HG02678 (cell line): ENCODE results near the gene FES.
"Not testable (repeated sequence)": the region's sequence is repeated elsewhere in the genome, so short reads cannot be mapped to it uniquely, and the experiment has no call there.

Experiments
- ATAC-seq: cut with Tn5 transposase; IDR thresholded peaks from one replicate; pipeline ENCODE4 v1.9.1; 2021; ENCODE audit warnings: mild to moderate bottlenecking, moderate library complexity; ENCODE audit not compliant: unreplicated experiment

The FES gene

GRCh38 chr15:90883976-90884718, at the start of gene FES:
Gene FES, plus strand, starts transcription at chr15:90884504. Its CDS starts 542 bp downstream, at chr15:90885046.
- no peak for ATAC-seq

- ATAC-seq: no peak
Observed at GRCh38 chr15:90834626-90835025, 49.7 kb upstream of the FES start.

- no peak for ATAC-seq
Observed at GRCh38 chr15:90836296-90836871, 47.9 kb upstream of the FES start.

GRCh38 chr15:90837094-90837493, 47.2 kb upstream of the FES start:
- no peak for ATAC-seq

GRCh38 chr15:90838139-90838538, 46.2 kb upstream of the FES start:
- no peak for ATAC-seq

GRCh38 chr15:90838544-90838943, 45.8 kb upstream of the FES start:
- ATAC-seq: no peak

- ATAC-seq: peak; percentile 85
Observed at GRCh38 chr15:90839187-90840071, 44.9 kb upstream of the FES start.

- no peak for ATAC-seq
Observed at GRCh38 chr15:90840157-90840855, 44.0 kb upstream of the FES start.

- no peak for ATAC-seq
Observed at GRCh38 chr15:90840954-90841353, 43.4 kb upstream of the FES start.

- no peak for ATAC-seq
Observed at GRCh38 chr15:90844696-90845095, 39.6 kb upstream of the FES start.

- ATAC-seq: peak; percentile 86
Observed at GRCh38 chr15:90845201-90845949, 38.9 kb upstream of the FES start.

GRCh38 chr15:90849424-90849823, 34.9 kb upstream of the FES start:
- ATAC-seq: not testable (repeated sequence)

- no peak for ATAC-seq
Observed at GRCh38 chr15:90851114-90851513, 33.2 kb upstream of the FES start.

- ATAC-seq: no peak
Observed at GRCh38 chr15:90851940-90852339, 32.4 kb upstream of the FES start.

- no peak for ATAC-seq
Observed at GRCh38 chr15:90855139-90855538, 29.2 kb upstream of the FES start.

- no peak for ATAC-seq
Observed at GRCh38 chr15:90857337-90857736, 27.0 kb upstream of the FES start.

- ATAC-seq: no peak
Observed at GRCh38 chr15:90857883-90858443, 26.3 kb upstream of the FES start.

GRCh38 chr15:90859234-90860131, 24.8 kb upstream of the FES start:
- ATAC-seq: no peak

- no peak for ATAC-seq
Observed at GRCh38 chr15:90860450-90860849, 23.9 kb upstream of the FES start.
